AG20443 (cell line): ENCODE data around the gene PLEKHM3.

Source experiments
- DNase-seq: peaks from one replicate; pipeline ENCODE4 v3.0.0; 2012; ENCODE audit warnings: low spot score, mixed read lengths

Gene PLEKHM3

DNA sequence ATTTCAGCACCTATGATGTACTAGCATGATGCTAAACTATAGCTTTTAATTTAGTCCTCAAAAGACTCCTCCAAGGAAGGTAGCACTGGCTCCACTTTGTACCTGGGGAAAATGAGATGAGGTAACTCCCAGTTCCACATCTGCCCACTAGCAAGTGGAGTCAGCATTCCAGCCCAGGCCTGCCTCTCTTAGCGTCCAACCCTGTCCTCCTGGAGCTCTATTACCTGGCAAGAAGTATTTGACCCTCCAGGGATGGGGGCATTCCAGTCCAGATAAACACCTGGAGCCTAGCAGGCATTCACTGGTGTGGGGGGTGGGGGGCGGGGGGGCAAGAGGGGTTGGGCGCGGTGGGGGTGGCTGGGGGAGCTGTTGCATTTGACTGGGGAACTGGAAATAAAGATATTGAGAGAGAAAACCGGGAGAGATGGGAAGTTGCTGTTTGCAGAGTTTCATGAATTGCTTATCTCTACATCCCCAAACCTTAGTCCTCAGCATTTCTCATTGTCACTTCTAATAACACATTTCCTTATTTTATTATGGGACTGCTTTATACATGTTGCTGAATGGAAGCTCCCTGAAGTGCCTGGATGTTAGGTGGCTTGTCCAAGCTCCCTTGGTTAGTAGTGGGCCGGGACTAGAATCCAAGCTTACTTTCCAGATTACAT is 233.6 kb downstream of the PLEKHM3 start:
- DNase-seq, result no peak

DNA sequence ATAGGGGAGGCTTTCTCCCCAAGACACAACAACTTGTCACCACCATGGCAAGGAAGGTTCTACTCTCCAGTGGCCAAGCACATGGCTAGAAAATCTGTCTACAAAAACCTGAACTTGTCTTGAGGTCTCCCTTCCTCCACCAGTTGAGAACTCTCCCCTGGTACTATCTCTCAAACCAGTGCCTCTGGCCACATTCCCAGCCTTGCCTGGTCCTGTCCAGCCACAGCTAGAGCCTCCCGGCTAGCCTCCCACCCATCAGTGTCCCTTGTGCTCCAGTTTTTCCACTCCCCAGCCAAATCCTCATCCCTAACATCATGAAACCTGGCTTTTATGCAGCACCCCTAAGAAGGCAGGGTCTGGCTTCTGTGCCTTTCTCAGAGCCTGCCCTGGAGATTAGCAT is 234.4 kb downstream of the PLEKHM3 start:
- DNase-seq, result no peak

DNA sequence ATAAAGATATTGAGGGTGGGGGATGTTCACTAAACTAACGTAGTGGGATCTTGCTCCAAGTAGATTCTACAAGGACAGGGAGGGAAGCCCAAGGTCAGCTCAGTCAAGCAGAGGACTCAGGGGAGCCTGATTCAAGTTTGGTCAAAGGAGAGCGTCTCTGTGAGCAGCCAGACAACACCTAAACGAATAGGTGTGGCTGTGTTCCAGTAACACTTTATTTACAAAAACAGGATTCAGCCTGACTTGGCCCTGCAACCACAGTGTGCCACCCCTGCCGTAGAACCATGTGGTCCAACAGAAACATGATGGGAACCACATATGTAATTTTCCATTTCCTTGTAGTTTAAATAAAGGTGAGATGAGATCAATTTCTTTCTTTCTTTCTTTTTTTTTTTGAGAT is 237.5 kb downstream of the PLEKHM3 start:
- DNase-seq, result no peak

DNA sequence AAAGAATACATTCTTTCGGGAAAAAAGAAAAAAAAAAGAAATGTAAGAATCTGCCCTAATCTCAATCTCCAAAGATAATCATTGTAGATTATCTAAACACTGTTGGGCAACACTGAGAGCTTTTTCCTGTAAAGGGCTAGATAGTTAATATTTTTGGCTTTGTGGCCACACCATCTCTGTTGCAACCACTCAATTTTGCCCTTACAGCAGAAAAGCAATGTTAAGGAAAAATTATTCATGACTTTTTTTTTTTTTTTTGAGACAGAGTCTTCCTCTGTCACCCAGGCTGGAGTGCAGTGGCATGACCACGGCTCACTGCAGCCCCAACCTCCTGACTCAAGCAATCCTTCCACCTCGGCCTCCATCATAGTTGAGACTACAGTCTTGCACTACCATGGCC is 238.3 kb downstream of the PLEKHM3 start:
- DNase-seq, result no peak

DNA sequence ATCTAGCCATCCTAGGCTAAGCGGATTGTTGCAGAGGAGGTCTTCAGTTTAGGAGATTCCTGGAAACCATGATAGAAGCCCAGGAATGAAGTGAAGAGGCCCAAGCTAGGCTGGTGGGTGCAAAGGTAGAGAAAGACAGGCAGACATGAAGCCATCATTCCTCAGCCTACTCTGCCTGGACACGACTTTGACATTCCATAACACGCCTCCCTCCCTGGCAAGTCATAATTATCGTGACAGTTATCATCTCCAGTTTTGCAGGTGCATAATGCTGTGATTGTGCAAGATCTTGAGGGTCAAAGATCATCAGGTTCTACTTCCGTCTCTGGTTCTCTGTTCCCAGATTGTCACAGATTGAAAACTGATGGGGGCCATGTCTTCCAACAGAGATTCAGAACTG is 240.4 kb downstream of the PLEKHM3 start:
- no peak for DNase-seq

DNA sequence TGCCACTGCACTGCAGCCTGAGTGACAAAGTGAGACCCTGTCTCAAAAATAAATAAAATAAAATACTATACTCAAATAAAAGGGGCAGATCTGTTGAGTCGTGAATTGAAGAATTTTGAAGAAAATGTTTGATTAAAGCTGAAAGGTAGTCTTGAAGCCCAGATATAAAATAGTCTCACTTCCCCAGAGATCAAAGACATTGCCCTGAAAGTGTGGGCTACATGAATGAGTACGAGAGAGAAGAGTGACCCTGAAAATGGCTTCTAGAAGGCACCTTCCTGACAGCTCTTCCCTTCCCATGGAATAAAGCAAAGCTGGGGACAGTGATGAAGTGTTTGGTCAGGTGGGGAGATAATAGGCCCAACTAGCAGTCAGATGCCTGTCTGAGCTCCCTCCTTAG is 241.8 kb downstream of the PLEKHM3 start:
- no peak for DNase-seq

DNA sequence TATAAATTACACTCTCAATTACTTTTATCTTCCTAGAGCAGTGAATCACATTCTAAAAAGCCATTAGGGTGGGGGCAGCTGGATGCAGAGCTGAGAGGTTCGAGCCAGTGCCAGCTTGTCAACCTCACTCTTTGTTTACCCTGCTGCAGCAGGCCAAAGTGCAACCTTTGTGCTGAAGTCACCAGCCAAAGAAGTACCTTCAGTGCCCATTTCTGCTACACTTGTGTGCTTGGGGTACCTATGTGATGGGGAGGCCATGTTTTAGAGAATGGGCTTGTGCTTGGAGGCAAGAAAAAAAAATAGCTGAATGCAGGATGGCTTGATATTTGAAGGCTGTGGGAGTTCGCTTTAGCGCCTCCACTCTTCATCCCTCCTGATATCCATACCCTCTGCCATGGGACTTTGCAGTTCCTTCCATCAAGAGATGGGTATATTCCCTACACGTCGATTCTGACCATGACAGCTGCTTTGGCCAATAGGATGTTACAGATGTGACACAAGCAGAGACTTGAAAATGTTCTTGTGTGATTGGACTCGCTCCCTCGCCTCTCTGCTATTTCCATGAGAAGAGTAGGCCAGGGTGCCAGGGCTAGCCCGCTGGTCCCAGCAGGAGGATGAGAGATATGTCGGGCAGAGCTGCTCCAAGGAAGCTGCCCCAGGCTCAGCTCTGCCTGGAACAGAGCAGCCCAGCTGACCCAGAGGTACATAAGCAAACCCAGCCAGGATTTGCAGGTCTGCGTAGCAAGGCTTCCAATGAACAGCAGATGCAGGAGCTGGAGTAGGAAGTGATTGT is 242.9 kb downstream of the PLEKHM3 start:
- DNase-seq, result no peak

DNA sequence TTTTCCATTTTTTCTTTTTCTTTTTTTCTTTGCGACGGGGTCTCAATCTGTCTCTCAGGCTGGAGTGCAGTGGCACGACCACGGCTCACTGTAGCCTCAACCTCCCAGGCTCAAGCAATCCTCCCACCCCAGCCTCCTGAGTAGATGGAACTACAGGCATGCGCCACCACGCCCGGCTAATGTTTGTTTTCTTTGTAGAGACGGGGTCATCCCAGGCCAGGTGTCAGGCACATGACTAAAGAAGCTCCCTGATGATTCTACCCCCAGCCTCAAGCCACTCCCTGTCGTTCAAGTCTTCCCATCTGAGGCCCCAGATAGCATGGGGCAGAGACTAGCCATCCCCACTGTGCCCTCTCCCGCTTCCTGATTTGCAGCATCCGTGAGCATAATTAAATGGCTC is 245.8 kb downstream of the PLEKHM3 start:
- DNase-seq, result no peak

DNA sequence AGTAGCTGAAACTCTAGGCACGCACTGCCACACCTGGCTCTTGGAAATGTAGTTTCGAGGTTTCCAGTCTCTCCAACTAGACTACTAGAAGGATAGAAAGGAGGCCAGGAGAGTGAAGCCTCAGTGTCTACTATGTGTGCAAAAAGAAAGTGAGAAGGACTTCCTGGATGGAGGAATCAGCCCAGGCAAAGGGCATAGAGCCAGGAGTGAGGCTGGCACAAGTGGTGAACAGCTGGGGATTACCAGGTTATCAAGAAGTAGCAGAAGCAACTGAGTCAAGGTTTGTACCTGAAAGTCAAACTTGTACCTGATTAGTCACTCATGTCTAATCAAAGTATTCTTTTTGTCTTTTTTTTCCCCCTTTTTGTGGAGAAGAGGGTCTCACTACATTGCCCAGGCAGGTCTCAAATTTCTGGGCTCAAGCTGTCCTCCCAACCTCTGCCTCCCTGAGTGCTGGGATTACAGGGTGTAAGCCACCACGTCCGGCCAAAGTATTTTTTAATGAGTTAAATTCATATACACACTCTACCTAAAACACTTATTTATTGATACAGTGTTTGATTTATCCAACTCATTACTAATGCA is 246.9 kb downstream of the PLEKHM3 start:
- DNase-seq, result no peak

DNA sequence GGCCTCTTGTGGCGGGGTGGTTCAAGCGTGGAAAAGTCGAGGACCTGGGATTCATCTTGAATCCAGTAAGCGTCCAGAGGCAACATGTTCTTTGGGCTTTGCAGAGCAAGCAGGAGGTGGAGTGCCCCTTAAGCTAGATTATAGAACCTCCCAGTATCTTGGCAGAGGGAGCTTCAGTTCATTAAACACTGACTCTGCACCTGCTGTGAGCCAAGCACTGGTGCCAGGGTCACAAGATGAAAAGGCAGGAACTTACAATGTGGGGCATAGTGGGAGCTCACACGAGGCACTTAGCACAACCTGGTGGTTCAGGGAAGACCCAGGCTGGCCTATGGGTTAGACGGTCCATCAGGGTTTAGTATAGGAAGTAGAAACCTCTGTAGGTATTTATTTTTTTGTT is 248.2 kb downstream of the PLEKHM3 start:
- no peak for DNase-seq

DNA sequence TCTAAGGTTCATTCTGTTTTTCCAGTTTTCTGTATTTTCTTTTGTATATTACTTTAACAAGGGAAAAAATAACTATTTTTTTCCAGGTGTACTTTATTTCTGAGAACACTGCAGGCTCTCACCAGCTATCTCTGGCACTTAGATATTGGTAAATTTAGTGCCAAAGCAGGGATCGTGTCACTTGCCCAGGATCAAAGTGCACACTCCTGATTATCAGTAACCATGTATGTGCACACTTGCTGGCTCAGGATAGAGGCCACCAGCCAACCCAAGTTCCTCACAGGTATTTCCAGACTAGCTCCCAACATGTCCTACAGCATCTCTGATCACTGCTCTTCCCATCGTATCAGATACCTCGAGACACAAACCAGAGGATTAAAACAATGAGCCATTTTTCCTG is 249.9 kb downstream of the PLEKHM3 start:
- DNase-seq, result no peak

DNA sequence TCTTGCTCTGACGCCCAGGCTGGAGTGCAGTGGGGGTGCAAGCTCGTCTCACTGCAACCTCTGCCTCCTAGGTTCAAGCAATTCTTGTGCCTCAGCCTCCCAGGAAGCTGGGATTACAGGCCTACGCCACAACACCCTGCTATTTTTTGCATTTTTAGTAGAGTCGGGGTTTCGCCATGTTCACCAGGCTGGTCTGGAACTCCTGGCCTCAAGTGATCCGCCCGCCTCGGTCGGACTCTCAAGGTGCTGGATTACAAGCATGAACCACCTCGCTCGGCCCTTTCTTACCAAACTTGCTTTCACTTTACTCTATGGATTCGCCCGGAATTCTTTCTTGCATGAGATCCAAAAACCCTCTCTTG is 252.5 kb downstream of the PLEKHM3 start:
- DNase-seq, result no peak

DNA sequence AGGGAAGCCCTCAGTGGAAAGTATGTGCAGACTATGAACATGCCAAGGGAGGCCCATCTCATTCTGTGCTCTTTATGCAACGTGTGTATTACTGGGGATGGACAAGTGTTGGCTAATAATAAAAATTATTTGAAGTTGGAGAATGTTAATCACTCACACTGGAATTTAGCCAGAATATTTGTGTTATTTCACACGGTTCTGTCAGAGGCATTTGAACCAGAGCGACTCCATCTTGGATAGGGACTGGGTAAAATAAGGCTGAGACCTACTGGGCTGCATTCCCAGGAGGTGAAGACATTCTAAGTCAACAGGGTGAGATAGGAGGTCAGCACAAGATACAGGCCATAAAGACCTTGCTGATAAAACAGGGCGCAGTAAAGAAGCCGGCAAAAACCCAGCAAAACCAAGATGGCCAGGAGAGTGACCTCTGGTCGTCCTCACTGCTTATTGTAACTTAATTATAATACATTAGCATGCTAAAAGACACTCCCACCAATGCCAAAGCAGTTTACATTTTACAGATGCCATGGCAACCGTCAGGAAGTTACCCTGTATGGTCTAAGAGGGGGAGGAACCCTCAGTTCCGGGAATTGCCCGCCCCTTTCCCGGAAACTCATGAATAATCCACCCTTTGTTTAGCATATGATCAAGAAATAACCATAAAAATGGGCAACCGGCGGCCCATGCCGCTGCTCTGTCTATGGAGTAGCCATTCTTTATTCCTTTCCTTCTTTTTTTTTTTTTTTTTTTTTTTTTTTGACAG is 253.1 kb downstream of the PLEKHM3 start:
- no peak for DNase-seq

DNA sequence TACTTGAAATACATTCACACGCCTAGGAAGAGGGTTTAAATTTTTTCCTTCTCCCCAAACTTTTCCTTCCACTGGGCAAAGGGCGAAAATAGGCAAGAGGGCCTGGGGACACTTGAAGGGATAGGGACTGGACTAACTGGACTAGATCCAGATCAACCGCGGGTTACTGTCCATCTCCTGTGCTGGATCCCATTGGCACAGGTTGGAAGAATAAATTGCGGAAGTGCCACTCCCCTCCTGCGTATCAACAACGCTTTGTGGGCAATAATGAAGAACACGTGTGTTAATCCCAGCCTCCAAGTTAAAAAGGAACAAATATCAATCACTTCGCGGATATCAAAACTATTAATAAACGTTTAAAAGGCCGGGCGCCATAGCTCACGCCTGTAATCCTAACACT is 253.9 kb downstream of the PLEKHM3 start:
- DNase-seq, result no peak
